Measurements from ENCODE around the gene SLC25A18. TPM values are rescaled to one million over a fixed set of nuclear protein-coding genes. Genes with fewer than 3 reads are reported as not detected.

Gene SLC25A18
- total RNA-seq, 1 experiment from 2014 or later = 0.57 TPM

- Histone ChIP-seq H3K27ac (peak overlapping the region; percentile 65; the same call in 1 of the 2 replicates), H3K36me3 (ENCODE audit: low read depth) (no peaks in the 10 kb centered on the region), H3K4me1 (replicated peaks; ENCODE audit: insufficient read depth) (peaks cover 20% of the 10 kb centered on the region), H3K27me3 (ENCODE audit: insufficient read depth, low read depth) (no peaks in the 10 kb centered on the region), H3K9me2 (ENCODE audit: insufficient read depth) (no peaks in the 10 kb centered on the region), H2AFZ (peak overlapping the region; percentile 91), H3K79me2 (ENCODE audit: low read depth) (peaks cover 54% of the 10 kb centered on the region), H3K9me3 (ENCODE audit: insufficient read depth, low read depth) (no peaks in the 10 kb centered on the region), H3K4me3 (peak overlapping the region; percentile 94), H4K20me1 (ENCODE audit: insufficient read depth) (peaks cover 11% of the 10 kb centered on the region), H3K4me2 (peak overlapping the region; percentile 74), H3F3A (ENCODE audit: insufficient read depth, low read depth) (peaks cover 20% of the 10 kb centered on the region)
- no peak for DNase-seq
- intact Hi-C loops (cut with micrococcal nuclease; ENCODE audit: unreplicated experiment) = loop anchor here (2.0 kb wide), 1 partner anchor 79 kb away; no protein-coding TSS in a partner anchor
- CTCF ChIA-PET = no interaction called here
- no peak for TF ChIP-seq EZH2 (IDR thresholded peaks at IDR 0.05; ENCODE audit: low read depth)
- TF ChIP-seq, protein P1, sequence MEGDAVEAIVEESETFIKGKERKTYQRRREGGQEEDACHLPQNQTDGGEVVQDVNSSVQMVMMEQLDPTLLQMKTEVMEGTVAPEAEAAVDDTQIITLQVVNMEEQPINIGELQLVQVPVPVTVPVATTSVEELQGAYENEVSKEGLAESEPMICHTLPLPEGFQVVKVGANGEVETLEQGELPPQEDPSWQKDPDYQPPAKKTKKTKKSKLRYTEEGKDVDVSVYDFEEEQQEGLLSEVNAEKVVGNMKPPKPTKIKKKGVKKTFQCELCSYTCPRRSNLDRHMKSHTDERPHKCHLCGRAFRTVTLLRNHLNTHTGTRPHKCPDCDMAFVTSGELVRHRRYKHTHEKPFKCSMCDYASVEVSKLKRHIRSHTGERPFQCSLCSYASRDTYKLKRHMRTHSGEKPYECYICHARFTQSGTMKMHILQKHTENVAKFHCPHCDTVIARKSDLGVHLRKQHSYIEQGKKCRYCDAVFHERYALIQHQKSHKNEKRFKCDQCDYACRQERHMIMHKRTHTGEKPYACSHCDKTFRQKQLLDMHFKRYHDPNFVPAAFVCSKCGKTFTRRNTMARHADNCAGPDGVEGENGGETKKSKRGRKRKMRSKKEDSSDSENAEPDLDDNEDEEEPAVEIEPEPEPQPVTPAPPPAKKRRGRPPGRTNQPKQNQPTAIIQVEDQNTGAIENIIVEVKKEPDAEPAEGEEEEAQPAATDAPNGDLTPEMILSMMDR (conservative IDR thresholded peaks at IDR 0.05) = no peak
- TSS peak; percentile 83 for BruUV-seq (replicated peaks)
- POLR2A ChIA-PET (ENCODE audit: unreplicated experiment) = no interaction called here
Measured at GRCh38 chr22:17627961-17628405, 64.7 kb downstream of the SLC25A18 start.

- Histone ChIP-seq H3K9me3 (ENCODE audit: insufficient read depth, low read depth) (no peaks in the 10 kb centered on the region), H3K9me2 (ENCODE audit: insufficient read depth) (no peaks in the 10 kb centered on the region), H3K4me3 (peak within 1 kb of the TSS; percentile 94), H3K4me2 (peak within 1 kb of the TSS; percentile 74), H3F3A (ENCODE audit: insufficient read depth, low read depth) (peaks cover 23% of the 10 kb centered on the region), H4K20me1 (ENCODE audit: insufficient read depth) (peaks cover 11% of the 10 kb centered on the region), H2AFZ (peak within 1 kb of the TSS; percentile 91), H3K36me3 (ENCODE audit: low read depth) (no peaks in the 10 kb centered on the region), H3K27ac (peak within 1 kb of the TSS; percentile 78), H3K4me1 (replicated peaks; ENCODE audit: insufficient read depth) (peaks cover 26% of the 10 kb centered on the region), H3K27me3 (ENCODE audit: insufficient read depth, low read depth) (no peaks in the 10 kb centered on the region), H3K79me2 (ENCODE audit: low read depth) (peaks cover 48% of the 10 kb centered on the region)
- TSS peak; percentile 91 for BruUV-seq (replicated peaks)
- POLR2A ChIA-PET (ENCODE audit: unreplicated experiment) = interaction anchor here (0.6 kb wide), 1 partner anchor 329 kb away, joined by 5 read pairs; no protein-coding TSS in a partner anchor
- intact Hi-C loops (cut with micrococcal nuclease; ENCODE audit: unreplicated experiment) = loop anchor here (2.0 kb wide), 1 partner anchor 78 kb away; no protein-coding TSS in a partner anchor
- DNase-seq = peak; percentile 89 to 90
- CTCF ChIA-PET = interaction anchor here (0.6 kb wide), 1 partner anchor 262 kb away, joined by 4 read pairs; no protein-coding TSS in a partner anchor
- TF ChIP-seq, protein P1 (conservative IDR thresholded peaks at IDR 0.05) = no peak
- no peak for TF ChIP-seq EZH2 (IDR thresholded peaks at IDR 0.05; ENCODE audit: low read depth)
Measured at GRCh38 chr22:17628406-17629172, 65.3 kb downstream of the SLC25A18 start, which contains the start of gene ATP6V1E1. ATP6V1E1 (minus strand) TSS chr22:17628749; CDS start chr22:17628635, 114 bp downstream.

DNA sequence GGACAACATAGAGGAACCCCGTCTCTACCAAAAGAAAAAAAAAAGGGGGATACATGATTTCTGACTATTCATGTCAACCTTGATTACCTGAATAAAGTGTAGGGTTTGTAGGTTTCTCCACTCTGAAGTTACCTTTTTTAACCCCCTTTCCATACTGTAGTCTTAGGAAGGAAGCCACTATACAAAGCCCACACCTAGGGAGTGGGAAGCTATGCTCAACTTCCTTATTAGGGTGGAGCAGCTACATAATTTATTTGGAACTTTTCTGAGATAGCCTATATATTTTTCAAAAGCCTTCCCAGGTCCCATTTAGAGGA, 65.8 kb downstream of the SLC25A18 start:
- Histone ChIP-seq H3K36me3 (ENCODE audit: low read depth) (no peaks in the 10 kb centered on the region), H3F3A (ENCODE audit: insufficient read depth, low read depth) (peaks cover 28% of the 10 kb centered on the region), H2AFZ (peak overlapping the region; percentile 75), H3K27me3 (ENCODE audit: insufficient read depth, low read depth) (no peaks in the 10 kb centered on the region), H4K20me1 (ENCODE audit: insufficient read depth) (peaks cover 11% of the 10 kb centered on the region), H3K27ac (peak overlapping the region; percentile 78), H3K9me3 (ENCODE audit: insufficient read depth, low read depth) (no peaks in the 10 kb centered on the region), H3K4me2 (peak overlapping the region; percentile 73), H3K79me2 (ENCODE audit: low read depth) (peaks cover 43% of the 10 kb centered on the region), H3K4me1 (replicated peaks; ENCODE audit: insufficient read depth) (peaks cover 31% of the 10 kb centered on the region), H3K9me2 (ENCODE audit: insufficient read depth) (no peaks in the 10 kb centered on the region), H3K4me3 (peak overlapping the region; percentile 94)
- TF ChIP-seq, protein P1 (conservative IDR thresholded peaks at IDR 0.05) = no peak
- no peak for TF ChIP-seq EZH2 (IDR thresholded peaks at IDR 0.05; ENCODE audit: low read depth)
- CTCF ChIA-PET = interaction anchor here (0.6 kb wide), 1 partner anchor 261 kb away, joined by 4 read pairs; no protein-coding TSS in a partner anchor
- no peak for DNase-seq
- POLR2A ChIA-PET (ENCODE audit: unreplicated experiment) = interaction anchor here (0.6 to 0.7 kb wide), 3 partner anchors 10 to 1544 kb away, joined by 3 to 5 read pairs (median 3); no protein-coding TSS in a partner anchor
- no TSS peak for BruUV-seq (replicated peaks)
- intact Hi-C loops (cut with micrococcal nuclease; ENCODE audit: unreplicated experiment) = loop anchor here (2.0 kb wide), 1 partner anchor 78 kb away; no protein-coding TSS in a partner anchor

Measured in PC-9 (cell line).